Left colon (tissue), 2 donors: ENCODE data around the gene ERBIN. TPM values are rescaled to one million over a fixed set of nuclear protein-coding genes. Genes with fewer than 3 reads are reported as not detected.
"Not testable (repeated sequence)": the region's sequence is repeated elsewhere in the genome, so short reads cannot be mapped to it uniquely, and the experiment has no call there.

Experiments used
- ATAC-seq: fragments of 200-7000 bp; cut with Tn5 transposase; one replicate; pipeline ENCODE4 v1.9.1; 2020; ENCODE audit warnings: mild to moderate bottlenecking, moderate library complexity
- DNase-seq, 2 donors: peaks; one replicate each; pipeline ENCODE4 v3.0.0-alpha.2; 2020
- intact Hi-C, 2 donors: fragments of 100-400 bp; cut with DNase I in 1 of 2; cut with micrococcal nuclease in 1 of 2; formaldehyde crosslinking; loops; one replicate each; pipeline versions ENCODE4 v1.11.2 to v1.14.0; 2022; cut with DNase I, micrococcal nuclease
- total RNA-seq, 2 donors: library from RNA; stranded (reverse); fragmentation: NEBNext Ultra II Directional; extraction: Animal tissue kit (Norgen Biotek cat#: 25700); gene quantifications; one replicate each; pipeline ENCODE4 v1.2.1, GENCODE V29; 2021
- donor health status: DM: no; HTN: no; CAD: no.
- donor health status: DM: yes; HTN: yes; CAD: no.

The ERBIN gene
- total RNA-seq, 2 donors from 2014 or later, result 98.1 to 136 TPM

DNA sequence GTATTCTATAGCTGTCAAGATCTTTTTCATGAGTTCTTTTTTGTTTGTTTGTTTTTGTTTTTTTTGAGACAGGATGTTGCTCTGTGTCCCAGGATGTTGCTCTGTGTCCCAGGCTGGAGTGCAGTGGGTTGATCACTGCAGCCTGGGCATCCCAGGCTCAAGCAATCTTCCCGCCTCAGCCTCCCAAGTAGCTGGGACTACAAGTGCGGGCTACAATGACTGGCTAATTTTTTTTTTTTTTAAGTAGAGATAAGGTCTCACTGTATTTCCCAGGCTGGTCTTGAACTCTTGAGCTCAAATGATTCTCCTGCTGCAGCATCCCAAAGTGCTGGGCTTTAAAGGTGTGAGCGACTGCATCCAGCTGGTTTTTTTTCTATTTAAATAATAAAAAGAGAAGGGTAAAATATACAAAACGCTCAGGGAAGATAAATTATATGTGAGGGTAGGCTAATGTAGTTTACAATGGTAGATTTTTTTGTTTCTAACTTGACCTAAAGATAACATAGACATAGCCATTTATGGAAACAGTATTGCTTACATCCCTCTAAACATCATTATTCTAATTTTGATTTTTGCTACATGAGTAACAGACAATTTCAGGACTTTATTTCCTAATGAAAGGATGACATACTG is 21.9 kb downstream of the ERBIN start:
- DNase-seq (no peak), ATAC-seq (no peak)
- intact Hi-C loops, result no loop called here

GRCh38 chr5:65951330-65951729 is 25.0 kb downstream of the ERBIN start:
- ATAC-seq (no peak), DNase-seq (no peak)
- intact Hi-C loops, result no loop called here

DNA sequence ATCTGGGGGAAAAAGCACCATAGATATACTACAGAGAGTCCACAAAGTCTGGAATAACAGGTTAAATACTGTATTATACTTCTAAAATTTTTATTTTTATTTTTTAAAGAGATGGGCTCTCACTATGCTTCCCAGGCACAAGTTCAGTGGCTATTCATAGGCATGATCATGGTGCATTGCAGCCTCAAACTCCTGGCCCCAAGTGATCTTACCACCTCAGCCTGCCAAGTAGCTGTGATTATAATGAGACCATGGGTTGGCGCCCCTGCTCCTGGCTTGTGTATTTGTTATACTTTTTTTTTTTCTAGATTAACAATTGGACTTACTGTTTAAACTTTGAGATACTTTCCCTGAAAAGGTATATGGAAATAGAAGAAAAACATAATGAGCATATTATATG is 25.9 kb downstream of the ERBIN start:
- ATAC-seq, result no peak
- intact Hi-C loops, result no loop called here
- no peak for DNase-seq

GRCh38 chr5:65954200-65954599 is 27.8 kb downstream of the ERBIN start:
- DNase-seq (no peak), ATAC-seq (no peak)
- intact Hi-C loops, result no loop called here

DNA sequence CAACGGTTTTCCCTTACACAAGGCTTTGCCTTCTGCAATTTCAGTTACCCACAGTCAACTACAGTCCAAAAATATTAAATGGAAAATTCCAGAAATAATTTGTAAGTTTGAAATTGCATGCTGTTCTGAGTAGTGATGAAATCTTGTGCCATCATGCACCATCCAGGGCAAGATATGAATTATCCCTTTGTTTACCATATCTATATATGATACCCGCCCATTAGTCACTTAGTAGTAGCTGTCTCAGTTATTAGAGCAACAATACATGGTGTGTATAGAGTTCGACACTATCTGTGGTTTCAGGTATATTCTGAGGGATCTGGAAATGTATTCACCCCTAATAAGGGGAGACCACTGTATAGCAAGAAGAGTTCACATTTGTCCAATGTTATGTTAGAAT is 29.4 kb downstream of the ERBIN start:
- intact Hi-C loops, result no loop called here
- no peak for DNase-seq
- ATAC-seq, result no peak

DNA sequence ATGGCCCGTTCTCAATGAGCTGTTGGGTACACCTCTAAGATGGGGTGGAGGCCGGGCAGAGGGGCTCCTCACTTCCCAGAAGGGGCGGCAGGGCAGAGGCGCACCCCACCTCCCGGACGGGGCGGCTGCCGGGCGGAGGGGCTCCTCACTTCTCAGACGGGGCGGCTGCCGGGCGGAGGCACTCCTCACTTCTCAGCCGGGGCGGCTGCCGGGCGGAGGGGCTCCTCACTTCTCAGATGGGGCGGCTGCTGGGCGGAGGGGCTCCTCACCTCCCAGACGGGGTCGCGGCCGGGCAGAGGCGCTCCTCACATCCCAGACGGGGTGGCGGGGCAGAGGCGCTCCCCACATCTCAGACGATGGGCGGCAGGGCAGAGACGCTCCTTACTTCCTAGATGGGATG is 31.3 kb downstream of the ERBIN start:
- DNase-seq, intact Hi-C loops, ATAC-seq: not testable (repeated sequence)

- intact Hi-C loops, result no loop called here
- DNase-seq (no peak), ATAC-seq (no peak)
Measured at GRCh38 chr5:65961633-65962032, 35.3 kb downstream of the ERBIN start.

DNA sequence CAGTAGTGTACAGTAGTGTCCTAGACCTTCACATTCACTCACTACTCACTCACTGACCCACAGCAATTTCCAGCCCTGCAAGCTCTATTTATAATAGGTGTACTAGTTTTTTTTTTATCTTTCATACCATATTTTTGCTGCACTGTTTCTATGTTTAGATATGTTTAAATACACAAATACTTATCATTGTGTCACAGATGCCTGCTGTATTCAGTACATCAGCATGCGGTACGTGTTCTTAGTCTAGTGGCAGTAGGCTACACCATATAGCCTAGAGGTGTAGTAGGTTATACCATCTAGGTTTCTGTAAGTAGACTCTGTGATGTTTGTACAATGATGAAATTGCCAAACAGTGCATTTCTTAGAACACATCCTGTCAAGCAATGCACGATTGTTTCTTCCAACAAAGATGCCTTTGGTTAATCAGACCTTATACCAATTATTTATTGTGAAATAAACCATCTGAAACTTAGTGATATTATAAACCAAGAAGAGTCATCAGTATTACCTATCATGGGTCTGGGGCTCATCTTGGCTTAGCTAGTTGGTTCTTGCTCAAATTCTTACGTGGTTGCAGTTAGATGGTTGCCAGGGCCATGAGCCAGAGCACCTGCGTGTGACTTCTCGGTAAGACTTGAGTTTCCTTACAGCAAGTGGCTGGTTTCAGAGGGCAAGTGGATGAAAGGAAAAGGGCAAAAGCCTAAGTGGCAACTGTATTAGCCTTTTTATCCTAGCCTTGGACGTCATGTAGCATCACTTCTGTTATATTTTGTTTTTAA is 41.1 kb downstream of the ERBIN start:
- no peak for ATAC-seq
- DNase-seq, result no peak
- intact Hi-C loops, result no loop called here

DNA sequence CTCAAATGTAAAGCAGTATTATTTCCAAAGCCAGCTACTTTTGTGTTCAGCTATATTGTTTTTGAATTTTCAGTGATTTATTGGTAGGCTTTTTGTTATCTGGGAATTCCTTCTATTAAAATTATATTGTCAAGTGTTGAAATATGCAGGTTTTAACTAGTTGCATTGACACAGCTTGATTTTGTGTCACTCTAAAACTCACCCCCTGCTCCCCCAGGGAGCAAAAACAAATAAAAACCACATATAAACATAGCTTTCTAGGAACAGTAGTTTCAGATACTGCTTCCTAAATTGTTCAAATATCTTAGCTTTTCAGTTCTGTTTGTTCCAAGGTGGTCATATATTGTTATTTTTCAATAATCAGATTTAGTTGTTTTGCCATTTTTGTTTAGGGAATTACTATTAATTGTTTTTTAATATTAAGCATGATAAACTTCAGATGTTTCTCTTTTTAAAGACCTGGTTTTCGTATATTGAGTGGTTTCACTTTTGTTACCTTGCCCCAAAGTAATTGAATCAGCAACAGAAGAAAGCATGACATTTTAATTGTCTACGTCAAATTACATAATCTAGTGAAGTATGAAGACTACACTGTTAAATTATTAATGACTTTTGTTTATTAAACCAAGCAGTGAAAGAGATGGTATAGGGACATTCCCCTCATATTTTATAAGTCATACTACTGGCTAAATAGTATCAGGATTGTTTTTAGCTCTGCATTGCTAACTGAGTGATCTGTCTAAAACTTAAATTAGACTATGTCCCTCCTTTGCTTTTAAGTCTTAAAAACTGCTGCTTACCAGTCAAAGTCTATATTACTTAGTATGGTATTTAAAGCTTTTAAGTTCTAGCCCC is 43.4 kb downstream of the ERBIN start:
- intact Hi-C loops, result no loop called here
- no peak for DNase-seq
- ATAC-seq, result no peak

GRCh38 chr5:65970481-65971367 is 44.3 kb downstream of the ERBIN start:
- ATAC-seq (no peak), DNase-seq (no peak)
- intact Hi-C loops, result no loop called here

DNA sequence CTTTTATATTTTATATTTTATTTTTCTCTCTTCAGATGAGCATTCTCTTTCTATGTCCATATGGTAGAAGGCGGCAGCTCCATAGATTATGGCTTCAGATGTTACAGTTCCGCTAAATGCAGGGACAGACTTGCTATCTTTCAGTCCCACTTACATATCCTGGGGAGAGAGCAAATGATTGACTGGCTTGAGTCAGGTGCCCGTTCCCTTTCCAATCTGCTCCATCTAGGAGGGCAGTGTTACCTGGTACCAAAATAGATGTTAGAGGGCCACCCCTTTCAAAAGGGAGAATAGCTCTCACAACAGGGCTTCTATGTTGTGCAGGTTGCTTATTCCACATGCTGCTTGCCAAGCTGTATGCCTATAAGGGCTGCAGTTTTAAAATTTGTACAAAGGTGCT is 45.3 kb downstream of the ERBIN start:
- DNase-seq, result no peak
- no peak for ATAC-seq
- intact Hi-C loops, result no loop called here

DNA sequence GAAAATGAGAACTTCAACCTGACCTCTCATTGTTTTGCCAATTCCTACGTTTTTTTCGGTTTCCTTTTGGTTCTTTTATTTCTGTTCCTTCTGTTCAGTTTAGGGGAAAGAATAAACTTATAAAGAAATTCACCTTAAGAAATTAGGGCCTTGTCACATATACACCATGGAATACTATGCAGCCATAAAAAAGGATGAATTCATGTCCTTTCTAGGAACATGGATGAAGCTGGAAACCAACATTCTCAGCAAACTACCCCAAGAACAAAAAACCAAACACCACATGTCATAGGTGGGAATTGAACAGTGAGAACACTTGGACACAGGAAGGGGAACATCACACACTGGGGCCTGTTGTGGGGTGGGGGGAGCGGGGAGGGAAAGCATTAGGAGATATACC is 46.5 kb downstream of the ERBIN start:
- ATAC-seq, intact Hi-C loops, DNase-seq: not testable (repeated sequence)

DNA sequence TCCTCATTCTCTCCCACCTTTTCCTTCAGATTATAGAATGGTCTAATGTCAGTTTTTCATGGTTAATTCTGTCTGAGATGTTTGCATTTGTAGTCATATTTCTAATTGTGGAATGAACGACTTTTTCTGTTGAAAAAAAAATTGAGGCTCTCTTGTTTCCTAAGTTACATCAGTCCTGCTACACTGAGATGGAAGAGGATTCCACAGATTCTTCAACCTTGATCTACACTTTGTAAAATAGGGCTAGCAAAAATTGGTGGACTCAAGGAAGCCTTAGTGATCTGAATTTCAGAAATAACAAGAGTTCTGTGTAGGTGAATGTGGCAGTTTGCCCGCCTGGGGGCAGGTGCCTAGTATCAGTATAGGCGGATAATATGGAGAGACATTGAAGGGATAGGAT is 51.9 kb downstream of the ERBIN start:
- intact Hi-C loops, result no loop called here
- ATAC-seq, result no peak
- DNase-seq, result no peak

DNA sequence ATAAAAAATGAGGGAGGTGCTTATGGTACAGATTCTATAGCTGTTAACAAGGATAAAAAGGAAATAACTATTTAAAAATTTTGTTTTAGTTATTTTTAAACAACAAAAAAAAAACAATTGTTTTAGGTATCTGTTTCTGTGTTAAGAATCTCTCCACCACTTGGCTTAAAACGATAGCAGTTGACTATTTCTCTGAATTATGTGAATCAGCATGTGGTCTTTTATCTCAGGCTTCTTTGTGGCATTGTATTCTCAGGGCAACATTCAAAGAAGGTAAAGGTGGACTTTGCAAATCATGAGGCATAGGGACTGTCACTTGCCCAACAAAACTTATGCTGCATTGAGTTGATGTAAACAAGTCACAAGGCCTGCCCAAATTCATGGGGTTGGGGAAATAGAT is 55.2 kb downstream of the ERBIN start:
- DNase-seq, result no peak
- ATAC-seq, result no peak
- intact Hi-C loops, result no loop called here

DNA sequence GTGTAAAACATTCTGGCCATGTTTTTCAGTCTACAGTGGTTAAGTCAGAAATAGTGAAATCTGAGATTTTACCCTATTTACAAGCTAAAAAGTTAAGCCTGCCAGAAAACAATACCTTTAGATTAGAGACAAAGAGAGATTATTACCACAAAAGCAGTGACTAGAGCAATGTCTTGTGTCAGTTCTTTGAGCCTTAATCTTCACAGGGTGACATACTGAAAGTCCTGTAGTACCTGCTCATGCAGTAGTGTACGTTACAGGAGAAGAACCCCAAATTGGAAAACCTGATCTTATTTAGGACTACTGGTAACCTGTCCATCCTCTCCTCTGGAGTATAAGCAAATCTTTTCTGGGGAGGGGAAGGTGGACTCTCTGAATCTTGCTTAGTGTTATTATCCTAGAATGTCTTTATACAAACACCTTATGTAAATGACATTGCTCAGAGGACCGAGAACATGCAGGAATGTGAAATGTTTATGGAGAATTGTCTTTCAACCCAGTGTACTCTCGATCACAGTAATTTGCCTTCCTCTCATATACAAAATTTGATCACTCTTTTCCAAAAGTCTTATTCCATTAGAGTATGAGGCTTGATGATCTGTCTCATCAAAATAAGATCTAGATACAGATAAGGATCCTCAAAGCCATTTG is 55.7 kb downstream of the ERBIN start:
- no peak for DNase-seq
- intact Hi-C loops, result no loop called here
- no peak for ATAC-seq

DNA sequence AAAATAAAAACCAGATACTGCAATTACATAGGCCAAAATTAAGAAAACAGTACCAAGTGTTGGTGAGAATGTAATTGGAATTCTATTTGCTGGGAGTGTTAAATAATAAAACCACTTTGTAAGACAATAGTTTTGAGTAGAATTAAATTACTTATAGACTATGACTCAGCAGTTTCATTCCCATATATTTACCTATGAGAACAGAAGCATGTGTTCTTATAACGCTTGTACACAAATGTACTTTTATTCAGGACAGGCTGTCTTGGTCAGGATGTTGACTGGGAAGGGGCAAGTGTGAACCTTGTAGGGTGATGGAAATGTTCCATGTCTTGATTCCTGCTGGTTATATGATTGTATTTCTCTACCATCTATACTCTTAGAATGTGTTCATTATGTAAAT is 56.3 kb downstream of the ERBIN start:
- intact Hi-C loops, result no loop called here
- no peak for ATAC-seq
- no peak for DNase-seq

DNA sequence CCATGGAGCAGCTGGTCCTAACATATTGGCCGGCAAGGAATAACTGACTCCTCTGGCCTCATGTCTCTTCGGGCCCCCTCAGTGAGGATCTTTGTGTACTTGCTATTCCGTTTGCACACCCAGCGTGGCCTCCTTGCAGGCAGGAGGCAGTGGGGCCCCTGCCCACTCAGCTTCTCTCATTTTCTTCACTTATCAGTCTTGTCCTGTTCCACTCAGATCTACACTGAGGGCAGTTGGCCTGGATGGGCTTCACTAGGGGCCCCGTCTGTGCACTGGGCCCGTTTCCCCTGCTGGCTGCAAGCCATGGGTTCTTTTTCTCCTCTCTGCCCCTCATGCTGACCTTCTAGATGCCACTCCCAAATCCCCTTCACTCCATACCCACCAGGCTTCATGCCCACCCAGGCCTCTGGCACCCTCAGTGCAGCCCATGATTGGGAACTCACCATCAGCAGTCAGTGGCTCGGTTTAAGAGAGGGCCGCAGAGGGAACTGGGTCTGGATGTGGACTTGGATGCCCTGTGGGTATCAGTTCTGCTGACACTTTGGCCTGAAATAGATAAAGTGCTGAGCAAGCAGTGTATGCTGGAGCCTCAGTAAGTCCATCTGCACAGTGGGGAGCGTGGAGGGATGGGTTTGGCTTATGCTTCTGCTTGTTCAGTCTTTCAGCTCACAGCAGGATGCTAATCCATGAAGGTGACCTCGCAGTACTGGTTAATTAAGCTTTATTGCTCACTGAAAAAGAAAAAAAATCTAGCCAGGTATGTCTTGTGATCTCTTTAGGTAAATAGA is 57.9 kb downstream of the ERBIN start:
- ATAC-seq (no peak), DNase-seq (no peak)
- intact Hi-C loops, result no loop called here

DNA sequence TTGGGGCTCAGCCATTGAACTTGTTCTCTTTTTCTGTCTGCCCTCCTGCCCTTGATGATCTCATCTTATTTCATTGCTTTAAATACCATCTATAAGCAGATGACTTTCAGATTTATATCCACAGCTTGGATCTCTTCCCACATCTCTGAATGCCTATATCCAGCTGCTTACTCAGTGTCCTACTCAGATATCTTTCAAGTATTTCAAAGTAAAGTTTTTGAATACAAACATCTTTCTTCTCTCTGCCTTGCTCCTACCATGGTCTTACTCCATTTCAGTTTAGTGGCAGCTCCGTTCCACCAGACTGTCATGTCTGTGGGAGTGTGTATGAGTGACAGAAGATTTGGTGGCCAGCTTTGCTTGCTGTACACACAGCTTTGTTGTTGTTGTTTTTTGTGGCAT is 59.7 kb downstream of the ERBIN start:
- DNase-seq (no peak), ATAC-seq (peak; percentile 32)
- intact Hi-C loops, result no loop called here
